ENCODE data around the gene BIVM.
A peak's percentile ranks its signal among the peaks of the same experiment; 100 is the strongest.

Gene BIVM

GRCh38 chr13:102798581-102799425, at the start of gene BIVM, which contains the start of gene POGLUT2:
Gene BIVM, plus strand, starts transcription at chr13:102799119. Its CDS starts 8,149 bp downstream, at chr13:102807268.
Gene POGLUT2, minus strand, starts transcription at chr13:102798976. Its CDS starts 306 bp downstream, at chr13:102798670.
- TF ChIP-seq MAX (IDR thresholded peaks at IDR 0.05) (peak; percentile 42; the same call in 1 of the 2 replicates), TCF12 (IDR thresholded peaks at IDR 0.05; ENCODE audit: low read depth) (peak; percentile 43; the same call in 1 of the 2 replicates), USF1 (IDR thresholded peaks at IDR 0.05) (peak; percentile 83), TEAD4 (IDR thresholded peaks at IDR 0.05) (no peak), CREB1 (IDR thresholded peaks at IDR 0.05; ENCODE audit: low read depth) (peak; percentile 81), RAD21 (IDR thresholded peaks at IDR 0.05; ENCODE audit: low read depth) (no peak), NFIC (IDR thresholded peaks at IDR 0.05) (0 out of 2 replicates have a peak, but pooled peaks have one; percentile 9), TAF1 (IDR thresholded peaks at IDR 0.05; ENCODE audit: low read depth) (peak; percentile 45; the same call in 1 of the 2 replicates)

- TF ChIP-seq NFIC (IDR thresholded peaks at IDR 0.05) (no peak), CREB1 (IDR thresholded peaks at IDR 0.05; ENCODE audit: low read depth) (no peak), TCF12 (IDR thresholded peaks at IDR 0.05; ENCODE audit: low read depth) (no peak), MAX (IDR thresholded peaks at IDR 0.05) (no peak), CEBPB (IDR thresholded peaks at IDR 0.05) (no peak), RAD21 (IDR thresholded peaks at IDR 0.05; ENCODE audit: low read depth) (no peak), EGR1 (IDR thresholded peaks at IDR 0.05) (no peak), YY1 (IDR thresholded peaks at IDR 0.05; ENCODE audit: low read depth) (no peak), EP300 (IDR thresholded peaks at IDR 0.05; ENCODE audit: borderline replicate concordance) (no peak), USF1 (IDR thresholded peaks at IDR 0.05) (no peak), ZBTB7A (IDR thresholded peaks at IDR 0.05; ENCODE audit: low read depth) (no peak), TAF1 (IDR thresholded peaks at IDR 0.05; ENCODE audit: low read depth) (no peak), FOXM1 (IDR thresholded peaks at IDR 0.05; ENCODE audit: borderline replicate concordance, low read depth) (no peak), REST (IDR thresholded peaks at IDR 0.05; ENCODE audit: low read depth) (no peak)
Observed at GRCh38 chr13:102751886-102752285, 47.0 kb upstream of the BIVM start.

GRCh38 chr13:102757006-102757405, 41.9 kb upstream of the BIVM start:
- TF ChIP-seq EGR1 (IDR thresholded peaks at IDR 0.05) (no peak), TEAD4 (IDR thresholded peaks at IDR 0.05) (no peak), CREB1 (IDR thresholded peaks at IDR 0.05; ENCODE audit: low read depth) (no peak), YY1 (IDR thresholded peaks at IDR 0.05; ENCODE audit: low read depth) (no peak), FOXM1 (IDR thresholded peaks at IDR 0.05; ENCODE audit: borderline replicate concordance, low read depth) (no peak), USF1 (IDR thresholded peaks at IDR 0.05) (no peak), CEBPB (IDR thresholded peaks at IDR 0.05) (no peak), ZBTB7A (IDR thresholded peaks at IDR 0.05; ENCODE audit: low read depth) (no peak), NFIC (IDR thresholded peaks at IDR 0.05) (no peak)

- no peak for TF ChIP-seq ZBTB7A (IDR thresholded peaks at IDR 0.05; ENCODE audit: low read depth)
- TF ChIP-seq TCF12 (IDR thresholded peaks at IDR 0.05; ENCODE audit: low read depth): no peak
Observed at GRCh38 chr13:102758842-102759241, 40.1 kb upstream of the BIVM start.

GRCh38 chr13:102761071-102761470, 37.8 kb upstream of the BIVM start:
- TF ChIP-seq ZBTB7A (IDR thresholded peaks at IDR 0.05; ENCODE audit: low read depth) (no peak), REST (IDR thresholded peaks at IDR 0.05; ENCODE audit: low read depth) (no peak), YY1 (IDR thresholded peaks at IDR 0.05; ENCODE audit: low read depth) (no peak), NFIC (IDR thresholded peaks at IDR 0.05) (no peak), TEAD4 (IDR thresholded peaks at IDR 0.05) (no peak), FOXM1 (IDR thresholded peaks at IDR 0.05; ENCODE audit: borderline replicate concordance, low read depth) (no peak), MAX (IDR thresholded peaks at IDR 0.05) (no peak), EP300 (IDR thresholded peaks at IDR 0.05; ENCODE audit: borderline replicate concordance) (no peak), USF1 (IDR thresholded peaks at IDR 0.05) (no peak), RAD21 (IDR thresholded peaks at IDR 0.05; ENCODE audit: low read depth) (no peak), CREB1 (IDR thresholded peaks at IDR 0.05; ENCODE audit: low read depth) (no peak), TAF1 (IDR thresholded peaks at IDR 0.05; ENCODE audit: low read depth) (no peak), EGR1 (IDR thresholded peaks at IDR 0.05) (no peak), TCF12 (IDR thresholded peaks at IDR 0.05; ENCODE audit: low read depth) (no peak), CEBPB (IDR thresholded peaks at IDR 0.05) (no peak)
